DND-41 (cell line): ENCODE results near the gene SMIM3.

ENCODE experiments used
- ATAC-seq: fragments of 200-7000 bp; cut with Tn5 transposase; 3 replicates; pipeline ENCODE4 v1.9.1; 2021; ENCODE audit warnings: low read depth; ENCODE audit not compliant: insufficient read depth
- DNase-seq: peaks from one replicate; pipeline ENCODE4 v3.0.0-alpha.2; 2020
- H2AFZ ChIP-seq: 2 replicates; pipeline ENCODE4 v1.6.0; 2012; ENCODE audit warnings: low read depth, low read length
- H3K27ac ChIP-seq: 2 replicates; pipeline ENCODE4 v1.5.1; 2012; ENCODE audit warnings: low read length, inconsistent platforms
- H3K27me3 ChIP-seq: fragments of 200-600 bp; sonication (generic); 2 replicates; pipeline ENCODE4 v1.6.0; 2012; ENCODE audit warnings: low read length, mild to moderate bottlenecking, inconsistent platforms; ENCODE audit not compliant: insufficient read depth, poor library complexity
- H3K36me3 ChIP-seq: 2 replicates; pipeline ENCODE4 v1.5.1; 2012; ENCODE audit warnings: low read length, inconsistent platforms; ENCODE audit not compliant: insufficient read depth
- H3K4me1 ChIP-seq: 2 replicates; pipeline ENCODE4 v1.5.1; 2012; ENCODE audit warnings: mild to moderate bottlenecking, low read length; ENCODE audit not compliant: insufficient read depth
- H3K4me2 ChIP-seq: 2 replicates; pipeline ENCODE4 v1.6.0; 2012; ENCODE audit warnings: mild to moderate bottlenecking, moderate library complexity, low read length, inconsistent platforms; ENCODE audit not compliant: insufficient read depth
- H3K4me3 ChIP-seq, 2 experiments: fragments of 200-600 bp in 1 of 2; shearing (Covaris generic) in 1 of 2; 2 replicates each; pipeline ENCODE4 v1.5.1; 2012 to 2016; ENCODE audit warnings: inconsistent platforms in 2 of 2, low read length in 2 of 2, mild to moderate bottlenecking in 2 of 2, low read depth in 1 of 2, moderate library complexity in 1 of 2
- H3K79me2 ChIP-seq: 2 replicates; pipeline ENCODE4 v1.6.0; 2012; ENCODE audit warnings: low read length, inconsistent platforms; ENCODE audit not compliant: insufficient read depth
- H3K9ac ChIP-seq: 2 replicates; pipeline ENCODE4 v1.6.0; 2012; ENCODE audit warnings: low read depth, mild to moderate bottlenecking, inconsistent platforms, low read length, moderate library complexity
- H3K9me3 ChIP-seq: 2 replicates; pipeline ENCODE4 v1.5.1; 2012; ENCODE audit warnings: low read length, moderate library complexity, mild to moderate bottlenecking, inconsistent platforms; ENCODE audit not compliant: insufficient read depth, severe bottlenecking
- H4K20me1 ChIP-seq: 2 replicates; pipeline ENCODE4 v1.6.0; 2012; ENCODE audit warnings: low read length; ENCODE audit not compliant: insufficient read depth
- CTCF ChIP-seq: IDR thresholded peaks from 2 replicates; pipeline ENCODE4 v1.5.1; 2012; ENCODE audit warnings: borderline replicate concordance, low read length, moderate library complexity, mild to moderate bottlenecking; ENCODE audit not compliant: poor library complexity, severe bottlenecking; ENCODE audit errors: extremely low read depth
- EZH2 ChIP-seq: IDR thresholded peaks from 3 replicates; pipeline ENCODE4 v1.6.1; 2012; ENCODE audit warnings: borderline replicate concordance, low read depth, mild to moderate bottlenecking, moderate library complexity, low read length, inconsistent platforms; ENCODE audit not compliant: severe bottlenecking

The SMIM3 gene

GRCh38 chr5:150774145-150774544 lies 4.4 kb upstream of the SMIM3 start:
- Histone ChIP-seq H3K79me2 (peaks cover 9% of the 10 kb centered on the region), H3K4me1 (peaks cover 20% of the 10 kb centered on the region), H3K4me2 (no peak overlapping the region), H3K9ac (no peak overlapping the region), H3K27me3 (no peaks in the 10 kb centered on the region), H3K36me3 (no peaks in the 10 kb centered on the region), H3K4me3 (no peak overlapping the region), H3K27ac (no peak overlapping the region), H2AFZ (no peak overlapping the region), H4K20me1 (no peaks in the 10 kb centered on the region), H3K9me3 (no peaks in the 10 kb centered on the region)
- no peak for DNase-seq
- no peak for TF ChIP-seq CTCF
- TF ChIP-seq EZH2: no peak
- no peak for ATAC-seq

GRCh38 chr5:150777685-150778084 lies 872 bp upstream of the SMIM3 start:
- H3K27me3 ChIP-seq: no peaks in the 10 kb centered on the region
- no peak for TF ChIP-seq EZH2
- TF ChIP-seq CTCF: no peak
- H3K4me1 ChIP-seq: peaks cover 49% of the 10 kb centered on the region
- peak overlapping the region; percentile 78; the same call in 1 of the 2 replicates for H3K9ac ChIP-seq
- H3K4me3 ChIP-seq: peak overlapping the region in 1 of 2 experiments; percentile 75; a peak in 2 of 4 replicates
- ATAC-seq: no peak
- peaks cover 10% of the 10 kb centered on the region; the same call in 1 of the 2 replicates for H3K36me3 ChIP-seq
- peak overlapping the region; percentile 81 for H3K4me2 ChIP-seq
- DNase-seq: no peak
- no peaks in the 10 kb centered on the region for H3K9me3 ChIP-seq
- H4K20me1 ChIP-seq: no peaks in the 10 kb centered on the region
- peak overlapping the region; percentile 97 for H2AFZ ChIP-seq
- H3K79me2 ChIP-seq: peaks cover 42% of the 10 kb centered on the region
- peak overlapping the region; percentile 74 for H3K27ac ChIP-seq

- Histone ChIP-seq H3K4me2 (peak overlapping the region; percentile 81), H3K9me3 (no peaks in the 10 kb centered on the region), H3K27me3 (no peaks in the 10 kb centered on the region), H3K36me3 (peaks cover 10% of the 10 kb centered on the region; the same call in 1 of the 2 replicates), H2AFZ (peak overlapping the region; percentile 97), H3K27ac (peak overlapping the region; percentile 74), H3K4me1 (peaks cover 53% of the 10 kb centered on the region), H3K4me3 (peak overlapping the region; percentile 61 to 75; a peak in 3 of 4 replicates), H3K9ac (peak overlapping the region; percentile 78), H3K79me2 (peaks cover 42% of the 10 kb centered on the region), H4K20me1 (no peaks in the 10 kb centered on the region)
- TF ChIP-seq EZH2 (no peak), CTCF (no peak)
- ATAC-seq: no peak
- DNase-seq: no peak
Observed at GRCh38 chr5:150778088-150778516, 455 bp upstream of the SMIM3 start.
